IMR-90 (cell line): ENCODE results near the gene DYRK1B. TPM values are rescaled to one million over a fixed set of nuclear protein-coding genes. Genes with fewer than 3 reads are reported as not detected.

ENCODE experiments used
- ATAC-seq: fragments of 200-7000 bp; cut with Tn5 transposase; 2 replicates; pipeline ENCODE4 v1.9.1; 2020; ENCODE audit warnings: low read depth, mild to moderate bottlenecking, moderate library complexity
- BruUV-seq: library from RNA; stranded (reverse); fragments of 400-500 nt; replicated peaks from 2 replicates; lab custom pipeline; 2021; lab: Mats Ljungman, UMichigan
- CTCF ChIA-PET: fragments of 300-600 bp; formaldehyde crosslinking; extraction: SDS; loops from one replicate; lab custom pipeline; 2021; ENCODE audit warnings: antibody characterized with exemption; lab: Yijun Ruan, JAX
- POLR2A ChIA-PET: fragments of 300-600 bp; sonication (Branson Sonifier 250); formaldehyde crosslinking; loops from one replicate; lab custom pipeline; 2022; ENCODE audit warnings: antibody characterized with exemption; ENCODE audit not compliant: unreplicated experiment; lab: Charles Lee
- DNase-seq: peaks from one replicate; pipeline ENCODE4 v3.0.0; 2013
- H2AFZ ChIP-seq: replicated peaks from 2 replicates; pipeline ENCODE3; 2013; ENCODE audit warnings: low read length, mild to moderate bottlenecking; ENCODE audit not compliant: poor library complexity
- H2AK5ac ChIP-seq: 2 replicates; pipeline ENCODE4 v1.6.1; 2013; ENCODE audit warnings: low read depth, low read length, inconsistent platforms
- H2AK9ac ChIP-seq: replicated peaks from 2 replicates; pipeline ENCODE3; 2013; ENCODE audit warnings: mild to moderate bottlenecking, low read depth, low read length, moderate library complexity; ENCODE audit not compliant: poor library complexity
- H2BK120ac ChIP-seq: 2 replicates; pipeline ENCODE4 v1.6.1; 2013; ENCODE audit warnings: low read depth, low read length, inconsistent platforms
- H2BK15ac ChIP-seq: 3 replicates; pipeline ENCODE4 v1.6.1; 2013; ENCODE audit warnings: low read depth, low read length, inconsistent platforms
- H2BK20ac ChIP-seq: 2 replicates; pipeline ENCODE4 v1.6.1; 2013; ENCODE audit warnings: low read depth, mild to moderate bottlenecking, inconsistent platforms, low read length, moderate library complexity
- H2BK5ac ChIP-seq: 2 replicates; pipeline ENCODE4 v1.6.1; 2013; ENCODE audit warnings: mild to moderate bottlenecking, low read depth, low read length, inconsistent platforms; ENCODE audit not compliant: poor library complexity, severe bottlenecking
- H3K14ac ChIP-seq: replicated peaks from 2 replicates; pipeline ENCODE4 v1.6.1; 2013; ENCODE audit warnings: low read depth, low read length, inconsistent platforms
- H3K18ac ChIP-seq: 2 replicates; pipeline ENCODE4 v1.6.1; 2013; ENCODE audit warnings: low read depth, low read length, control low read depth
- H3K23ac ChIP-seq: 2 replicates; pipeline ENCODE4 v1.6.1; 2013; ENCODE audit warnings: low read depth, low read length, inconsistent platforms
- H3K27ac ChIP-seq: 2 replicates; pipeline ENCODE4 v1.5.1; 2013; ENCODE audit warnings: mild to moderate bottlenecking, control low read depth, low read length; ENCODE audit not compliant: insufficient read depth
- H3K27me3 ChIP-seq: 2 replicates; pipeline ENCODE4 v1.6.1; 2013; ENCODE audit warnings: low read length; ENCODE audit not compliant: control insufficient read depth, insufficient read depth
- H3K36me3 ChIP-seq: 2 replicates; pipeline ENCODE4 v1.6.1; 2013; ENCODE audit warnings: low read length, mixed read lengths; ENCODE audit not compliant: control insufficient read depth, insufficient read depth
- H3K4ac ChIP-seq: 2 replicates; pipeline ENCODE4 v1.6.1; 2013; ENCODE audit warnings: low read depth, low read length, inconsistent platforms
- H3K4me1 ChIP-seq: 2 replicates; pipeline ENCODE4 v1.6.1; 2013; ENCODE audit warnings: low read length, mixed read lengths; ENCODE audit not compliant: control insufficient read depth, insufficient read depth
- H3K4me2 ChIP-seq: 2 replicates; pipeline ENCODE4 v1.6.1; 2013; ENCODE audit warnings: low read depth, mild to moderate bottlenecking, control low read depth, low read length, moderate library complexity
- H3K4me3 ChIP-seq: 2 replicates; pipeline ENCODE4 v1.5.1; 2013; ENCODE audit warnings: low read depth, mild to moderate bottlenecking, control low read depth, low read length, moderate library complexity; ENCODE audit not compliant: insufficient read depth
- H3K56ac ChIP-seq: 2 replicates; pipeline ENCODE4 v1.6.1; 2013; ENCODE audit warnings: low read length, inconsistent platforms; ENCODE audit not compliant: insufficient read depth; ENCODE audit errors: extremely low read depth
- H3K79me1 ChIP-seq, 2 experiments: 2 replicates each; pipeline ENCODE4 v1.6.1; 2013; ENCODE audit warnings: low read length in 2 of 2, inconsistent platforms in 1 of 2, low read depth in 1 of 2
- H3K9ac ChIP-seq: 2 replicates; pipeline ENCODE4 v1.6.1; 2013; ENCODE audit warnings: low read depth, low read length, control low read depth
- H3K9me1 ChIP-seq: 2 replicates; pipeline ENCODE4 v1.6.1; 2013; ENCODE audit warnings: low read length, inconsistent platforms; ENCODE audit not compliant: insufficient read depth
- H3K9me3 ChIP-seq: 2 replicates; pipeline ENCODE4 v1.6.1; 2013; ENCODE audit warnings: low read length; ENCODE audit not compliant: control insufficient read depth, insufficient read depth
- H4K20me1 ChIP-seq: 2 replicates; pipeline ENCODE4 v1.6.1; 2013; ENCODE audit warnings: low read length, inconsistent platforms; ENCODE audit not compliant: insufficient read depth
- H4K5ac ChIP-seq: 2 replicates; pipeline ENCODE4 v1.6.1; 2013; ENCODE audit warnings: mild to moderate bottlenecking, low read depth, low read length, control low read depth
- H4K8ac ChIP-seq, 2 experiments: 2 replicates each; pipeline ENCODE4 v1.6.1; 2013; ENCODE audit warnings: low read depth in 2 of 2, low read length in 2 of 2, control low read depth in 1 of 2, inconsistent platforms in 1 of 2
- H4K91ac ChIP-seq: 2 replicates; pipeline ENCODE4 v1.6.1; 2013; ENCODE audit warnings: low read depth, low read length, inconsistent platforms; ENCODE audit not compliant: insufficient read depth
- CHD1 ChIP-seq: IDR thresholded peaks from 2 replicates; pipeline ENCODE4 v1.6.1; 2012; ENCODE audit warnings: low read depth, low read length, improper control_type of control experiment
- ELK1 ChIP-seq: fragments of 150-350 bp; IDR thresholded peaks from 2 replicates; pipeline ENCODE4 v1.6.1; 2016; ENCODE audit warnings: low read depth, mild to moderate bottlenecking, low read length, moderate library complexity, borderline replicate concordance
- MXI1 ChIP-seq: IDR thresholded peaks from 2 replicates; pipeline ENCODE4 v1.6.1; 2012; ENCODE audit warnings: low read depth, mild to moderate bottlenecking, low read length, moderate library complexity, borderline replicate concordance
- NFE2L2 ChIP-seq: fragments of 150-350 bp; IDR thresholded peaks from 2 replicates; pipeline ENCODE4 v1.6.1; 2016; ENCODE audit warnings: low read depth, mild to moderate bottlenecking, low read length
- SMC3 ChIP-seq: fragments of 150-350 bp; IDR thresholded peaks from 2 replicates; pipeline ENCODE4 v1.6.1; 2016; ENCODE audit warnings: low read depth, mild to moderate bottlenecking, antibody characterized with exemption, low read length, moderate library complexity
- WGBS, 2 experiments: methylation state at CpG; one replicate each; pipeline versions ENCODE4 v1.1.5 to v1.1.7; 2013; ENCODE audit warnings: missing lambda C conversion rate in 2 of 2; ENCODE audit not compliant: insufficient read length in 1 of 2; ENCODE audit errors: extremely low coverage in 2 of 2; 5-methylcytosine and 5-hydroxymethylcytosine counted together
- dilution Hi-C: fragments of 300-500 bp; cut with HindIII; formaldehyde crosslinking; loops from one replicate; pipeline ENCODE4 v1.14.3; 2018; ENCODE audit warnings: low sequenced_read_pairs; ENCODE audit not compliant: unreplicated experiment
- in situ Hi-C: fragments of 300-500 bp; cut with MboI; formaldehyde crosslinking; loops from 3 replicates; pipeline ENCODE4 v1.14.3; 2019; ENCODE audit warnings: low sequenced_read_pairs, inconsistent platforms, mixed read lengths
- intact Hi-C: fragments of 100-400 bp; cut with micrococcal nuclease; formaldehyde crosslinking; loops from 2 replicates; pipeline ENCODE4 v1.10.0; 2022
- polyA plus RNA-seq, 3 experiments: library from polyadenylated mRNA; depleted of rRNA; stranded (reverse); fragments of >200 nt; gene quantifications; 2 replicates each; pipeline ENCODE4 v1.2.3, GENCODE V29; 2012; ENCODE audit warnings: low replicate concordance in 1 of 3
- total RNA-seq: library from RNA; depleted of rRNA; stranded (reverse); fragments of >200 nt; gene quantifications from 2 replicates; pipeline ENCODE4 v1.2.3, GENCODE V29; 2012

Gene DYRK1B
- total and polyA plus RNA-seq, 2 of the 4 experiments (the other 2 are of a cell fraction), result 2.7 to 11.4 TPM

DNA sequence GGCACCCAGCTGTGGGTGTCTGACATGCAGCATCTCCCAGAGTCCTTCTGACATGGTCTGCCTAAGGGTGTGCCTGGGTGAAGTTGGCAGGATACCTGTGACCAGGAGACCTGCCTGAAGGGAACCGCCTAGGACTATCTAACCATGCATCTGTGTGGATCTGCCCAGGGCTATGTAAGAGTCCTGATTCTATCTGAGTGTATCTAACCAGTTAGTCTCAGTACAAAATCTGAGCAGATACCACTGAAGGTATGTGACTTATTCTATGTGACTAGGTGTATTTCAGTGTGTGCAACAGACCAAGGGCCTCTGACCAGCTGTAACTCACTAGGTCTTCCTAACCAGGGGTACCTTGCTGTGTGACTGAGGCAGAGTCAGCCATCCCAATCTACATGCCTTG, 40.4 kb upstream of the DYRK1B start:
- Histone ChIP-seq H4K20me1 (no peaks in the 10 kb centered on the region), H2AK9ac (no peak overlapping the region), H2BK20ac (no peak overlapping the region), H2AK5ac (no peak overlapping the region), H3K9ac (no peak overlapping the region), H3K14ac (no peak overlapping the region), H2BK5ac (no peak overlapping the region), H3K27ac (no peak overlapping the region), H3K36me3 (no peaks in the 10 kb centered on the region), H4K91ac (no peak overlapping the region), H3K4me3 (no peak overlapping the region), H3K27me3 (no peaks in the 10 kb centered on the region), H3K4ac (no peak overlapping the region), H3K18ac (no peak overlapping the region), H3K9me1 (no peaks in the 10 kb centered on the region), H3K56ac (no peak overlapping the region), H3K9me3 (no peaks in the 10 kb centered on the region), H3K79me1 (no peaks in the 10 kb centered on the region), H4K8ac (no peak overlapping the region), H3K4me2 (no peak overlapping the region), H3K23ac (no peak overlapping the region), H2BK120ac (no peak overlapping the region), H2AFZ (no peak overlapping the region), H4K5ac (no peak overlapping the region), H3K4me1 (no peaks in the 10 kb centered on the region), H2BK15ac (no peak overlapping the region)
- intact Hi-C loops, result no loop called here
- dilution Hi-C loops, result no loop called here
- DNase-seq (no peak), ATAC-seq (no peak)
- ChIA-PET POLR2A (no interaction called here), CTCF (no interaction called here)
- in situ Hi-C loops, result no loop called here
- no TSS peak for BruUV-seq
- WGBS, 2 experiments, result no CpG with 5 or more reads among the region's 1 CpG
- TF ChIP-seq MXI1 (no peak), SMC3 (no peak), NFE2L2 (no peak), CHD1 (no peak), ELK1 (no peak)
